HEK293T (cell line): Measurements from ENCODE around the gene CLIP4.

ENCODE experiments used
- BHLHE40 ChIP-seq: fragments of 450-650 bp; IDR thresholded peaks from 2 replicates; pipeline ENCODE4 v1.6.1; 2016; ENCODE audit warnings: mild to moderate bottlenecking, moderate library complexity, borderline replicate concordance
- FOXA1 ChIP-seq: fragments of 450-650 bp; IDR thresholded peaks from 2 replicates; pipeline ENCODE4 v1.6.1; 2016; ENCODE audit warnings: mild to moderate bottlenecking

DNA sequence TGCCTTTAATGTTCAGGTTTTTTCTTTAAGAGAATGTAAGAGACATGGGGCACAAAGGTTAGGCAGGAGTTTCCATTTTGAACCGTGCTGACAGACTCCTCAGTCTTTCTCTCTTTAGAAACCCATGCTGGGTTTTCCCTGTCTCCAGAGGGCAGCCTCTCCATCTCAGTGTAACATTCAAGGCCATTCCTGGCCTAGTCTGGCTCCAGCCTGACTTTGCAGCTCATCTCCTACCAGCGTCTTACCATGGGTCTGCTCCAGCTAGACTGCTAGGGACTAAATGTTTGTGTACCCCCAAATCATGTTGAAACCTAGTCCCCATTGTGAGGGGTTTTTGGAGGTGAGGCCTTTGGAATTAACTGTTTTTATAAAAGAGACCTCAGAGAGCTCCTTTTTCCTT, 9.8 kb upstream of the CLIP4 start:
- TF ChIP-seq FOXA1: no peak
- no peak for TF ChIP-seq BHLHE40
